HepG2 (cell line): Measurements from ENCODE around the gene WDR20. TPM values are rescaled to one million over a fixed set of nuclear protein-coding genes. Genes with fewer than 3 reads are reported as not detected.

ENCODE experiments used
- EED ChIP-seq: sonication (generic); formaldehyde crosslinking; IDR thresholded peaks from 2 replicates; pipeline ENCODE4 v1.5.0; 2020; ENCODE audit warnings: mild to moderate bottlenecking, missing genetic modification reagents
- FOSL1 ChIP-seq: sonication (generic); formaldehyde crosslinking; IDR thresholded peaks from 2 replicates; pipeline ENCODE4 v1.9.0; 2021; ENCODE audit warnings: missing genetic modification reagents, borderline replicate concordance
- GATAD2A ChIP-seq: IDR thresholded peaks from 2 replicates; pipeline ENCODE4 v1.6.1; 2016
- KDM2A ChIP-seq: sonication (generic); formaldehyde crosslinking; IDR thresholded peaks from 2 replicates; pipeline ENCODE4 v1.4.0; 2020; ENCODE audit warnings: low read depth, missing genetic modification reagents, borderline replicate concordance
- KLF16 ChIP-seq, 2 experiments: sonication (generic) in 1 of 2; formaldehyde crosslinking in 1 of 2; IDR thresholded peaks; 2 replicates each; pipeline versions ENCODE4 v1.6.1 to v1.8.0; 2016 to 2023; ENCODE audit warnings: missing genetic modification reagents in 2 of 2, missing compliant biosample characterization in 1 of 2
- MAZ ChIP-seq, 2 experiments: sonication (generic) in 1 of 2; formaldehyde crosslinking in 1 of 2; IDR thresholded peaks; 2 replicates each; pipeline versions ENCODE4 v1.5.0 to v1.6.1; 2012 to 2020; ENCODE audit warnings: low read depth in 2 of 2, mild to moderate bottlenecking in 2 of 2, borderline replicate concordance in 1 of 2, improper control_type of control experiment in 1 of 2, low read length in 1 of 2, missing genetic modification reagents in 1 of 2, moderate library complexity in 1 of 2
- MBD4 ChIP-seq: IDR thresholded peaks from 2 replicates; pipeline ENCODE4 v1.6.1; 2012; ENCODE audit warnings: low read length, inconsistent platforms, borderline replicate concordance
- NFE2L1 ChIP-seq: sonication (generic); formaldehyde crosslinking; IDR thresholded peaks from 2 replicates; pipeline ENCODE4 v1.4.0; 2020; ENCODE audit warnings: missing genetic modification reagents, mild to moderate bottlenecking, borderline replicate concordance
- PITX1 ChIP-seq: sonication (generic); formaldehyde crosslinking; IDR thresholded peaks from 2 replicates; pipeline ENCODE4 v1.5.1; 2020; ENCODE audit warnings: mild to moderate bottlenecking, missing genetic modification reagents
- RARA ChIP-seq: IDR thresholded peaks from 2 replicates; pipeline ENCODE4 v1.6.1; 2016; ENCODE audit warnings: missing genetic modification reagents, missing compliant biosample characterization
- RFX5 ChIP-seq: IDR thresholded peaks from 2 replicates; pipeline ENCODE4 v1.6.1; 2011; ENCODE audit warnings: low read depth, low read length, improper control_type of control experiment
- TBP ChIP-seq: sonication (generic); formaldehyde crosslinking; IDR thresholded peaks from 2 replicates; pipeline ENCODE4 v1.5.0; 2020; ENCODE audit warnings: missing genetic modification reagents
- TCF12 ChIP-seq, 2 experiments: fragments of 450-650 bp in 1 of 2; sonication (generic) in 1 of 2; formaldehyde crosslinking in 1 of 2; IDR thresholded peaks; 2 replicates each; pipeline versions ENCODE4 v1.6.1 to v1.8.0; 2017 to 2022; ENCODE audit warnings: antibody characterized with exemption in 1 of 2, mild to moderate bottlenecking in 1 of 2, missing genetic modification reagents in 1 of 2, moderate library complexity in 1 of 2
- polyA plus RNA-seq, 8 experiments: library from polyadenylated mRNA; depleted of rRNA in 3 of 8; stranded (reverse) in 7 of 8; unstranded in 1 of 8; fragments of >200 nt; fragmentation: Illumina TruSeq in 4 of 8; extraction: Trizol in 4 of 8; gene quantifications; 2 replicates each; pipeline versions ENCODE4 v1.2.1 to v1.2.3, GENCODE V29; 2011 to 2016; ENCODE audit warnings: low read depth in 4 of 8, missing spikeins in 1 of 8, mixed read lengths in 1 of 8; ENCODE audit not compliant: insufficient read depth in 1 of 8
- total RNA-seq, 5 experiments: library from RNA; depleted of rRNA; stranded (reverse); fragments of >200 nt; fragmentation: Illumina TruSeq; extraction: Trizol; gene quantifications; 2 replicates each; pipeline ENCODE4 v1.2.3, GENCODE V29; 2016; ENCODE audit warnings: low read depth in 1 of 5
- TF ChIP-seq, protein P1 (sequence below): sonication (generic); formaldehyde crosslinking; IDR thresholded peaks from 2 replicates; pipeline ENCODE4 v1.4.0; 2020; ENCODE audit warnings: mild to moderate bottlenecking, missing genetic modification reagents, borderline replicate concordance
- TF ChIP-seq, protein P2 (sequence below): sonication (generic); formaldehyde crosslinking; IDR thresholded peaks from 2 replicates; pipeline ENCODE4 v1.5.0; 2020; ENCODE audit warnings: missing genetic modification reagents
- TF ChIP-seq, protein P3 (sequence below): sonication (generic); formaldehyde crosslinking; IDR thresholded peaks from 2 replicates; pipeline ENCODE4 v1.4.0; 2020; ENCODE audit warnings: missing genetic modification reagents
- TF ChIP-seq, protein P4 (sequence below): IDR thresholded peaks from 2 replicates; pipeline ENCODE4 v1.6.1; 2016; ENCODE audit warnings: control low read depth
- TF ChIP-seq, protein P5 (sequence below): IDR thresholded peaks from 2 replicates; pipeline ENCODE4 v1.6.1; 2016; ENCODE audit warnings: low read depth, borderline replicate concordance
- TF ChIP-seq, protein P6 (sequence below): IDR thresholded peaks from 2 replicates; pipeline ENCODE4 v1.6.1; 2016; ENCODE audit warnings: missing compliant biosample characterization, missing genetic modification reagents, borderline replicate concordance

Gene WDR20
- total and polyA plus RNA-seq, 2 of the 13 experiments (the other 11 are each of a cell fraction or from before 2014, with no cell fraction given): 10.4 to 23.2 TPM

DNA sequence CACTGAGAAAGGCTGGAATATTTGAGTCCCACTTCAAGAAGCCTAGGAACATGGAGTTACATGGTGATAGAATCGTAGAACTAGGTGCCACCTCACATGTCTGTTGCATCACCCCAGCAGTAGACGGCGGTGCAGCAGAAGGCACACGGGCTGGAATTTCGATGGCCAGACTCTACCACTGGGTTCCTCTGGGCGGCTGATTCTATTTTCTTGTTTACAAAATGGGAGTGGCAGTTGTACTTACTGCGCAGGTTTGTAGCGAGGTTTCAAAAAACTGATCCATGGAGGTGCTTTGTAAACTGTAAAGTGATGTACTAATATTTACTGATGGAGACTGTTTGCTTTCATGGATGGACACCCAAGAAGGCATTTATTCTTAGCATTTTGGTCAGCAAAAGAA is 45.7 kb downstream of the WDR20 start (continued):
- TF ChIP-seq, protein P1, sequence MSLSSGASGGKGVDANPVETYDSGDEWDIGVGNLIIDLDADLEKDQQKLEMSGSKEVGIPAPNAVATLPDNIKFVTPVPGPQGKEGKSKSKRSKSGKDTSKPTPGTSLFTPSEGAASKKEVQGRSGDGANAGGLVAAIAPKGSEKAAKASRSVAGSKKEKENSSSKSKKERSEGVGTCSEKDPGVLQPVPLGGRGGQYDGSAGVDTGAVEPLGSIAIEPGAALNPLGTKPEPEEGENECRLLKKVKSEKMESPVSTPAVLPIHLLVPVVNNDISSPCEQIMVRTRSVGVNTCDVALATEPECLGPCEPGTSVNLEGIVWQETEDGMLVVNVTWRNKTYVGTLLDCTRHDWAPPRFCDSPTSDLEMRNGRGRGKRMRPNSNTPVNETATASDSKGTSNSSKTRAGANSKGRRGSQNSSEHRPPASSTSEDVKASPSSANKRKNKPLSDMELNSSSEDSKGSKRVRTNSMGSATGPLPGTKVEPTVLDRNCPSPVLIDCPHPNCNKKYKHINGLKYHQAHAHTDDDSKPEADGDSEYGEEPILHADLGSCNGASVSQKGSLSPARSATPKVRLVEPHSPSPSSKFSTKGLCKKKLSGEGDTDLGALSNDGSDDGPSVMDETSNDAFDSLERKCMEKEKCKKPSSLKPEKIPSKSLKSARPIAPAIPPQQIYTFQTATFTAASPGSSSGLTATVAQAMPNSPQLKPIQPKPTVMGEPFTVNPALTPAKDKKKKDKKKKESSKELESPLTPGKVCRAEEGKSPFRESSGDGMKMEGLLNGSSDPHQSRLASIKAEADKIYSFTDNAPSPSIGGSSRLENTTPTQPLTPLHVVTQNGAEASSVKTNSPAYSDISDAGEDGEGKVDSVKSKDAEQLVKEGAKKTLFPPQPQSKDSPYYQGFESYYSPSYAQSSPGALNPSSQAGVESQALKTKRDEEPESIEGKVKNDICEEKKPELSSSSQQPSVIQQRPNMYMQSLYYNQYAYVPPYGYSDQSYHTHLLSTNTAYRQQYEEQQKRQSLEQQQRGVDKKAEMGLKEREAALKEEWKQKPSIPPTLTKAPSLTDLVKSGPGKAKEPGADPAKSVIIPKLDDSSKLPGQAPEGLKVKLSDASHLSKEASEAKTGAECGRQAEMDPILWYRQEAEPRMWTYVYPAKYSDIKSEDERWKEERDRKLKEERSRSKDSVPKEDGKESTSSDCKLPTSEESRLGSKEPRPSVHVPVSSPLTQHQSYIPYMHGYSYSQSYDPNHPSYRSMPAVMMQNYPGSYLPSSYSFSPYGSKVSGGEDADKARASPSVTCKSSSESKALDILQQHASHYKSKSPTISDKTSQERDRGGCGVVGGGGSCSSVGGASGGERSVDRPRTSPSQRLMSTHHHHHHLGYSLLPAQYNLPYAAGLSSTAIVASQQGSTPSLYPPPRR: peak; percentile 21; the same call in 1 of the 2 replicates
- TF ChIP-seq RARA (CRISPR knock-in tag) (no peak), GATAD2A (peak; percentile 69), KLF16 (CRISPR knock-in tag; IDR thresholded peaks at IDR 0.05) (peak in 1 of 2 experiments; percentile 72; a peak in 1 of 4 replicates), KDM2A (peak; percentile 27; the same call in 1 of the 2 replicates), FOSL1 (no peak), RFX5 (no peak), NFE2L1 (CRISPR knock-in tag) (no peak), MAZ (IDR thresholded peaks at IDR 0.05; ENCODE audit: borderline replicate concordance, low read depth, low read length) (no peak), MAZ (CRISPR knock-in tag; IDR thresholded peaks at IDR 0.05; ENCODE audit: low read depth) (no peak), EED (no peak), MBD4 (no peak), TCF12 (IDR thresholded peaks at IDR 0.05) (no peak), TCF12 (CRISPR knock-in tag; IDR thresholded peaks at IDR 0.05) (no peak), PITX1 (CRISPR knock-in tag) (0 out of 2 replicates have a peak, but pooled peaks have one; percentile 38), TBP (CRISPR knock-in tag) (no peak)
- TF ChIP-seq, protein P2, sequence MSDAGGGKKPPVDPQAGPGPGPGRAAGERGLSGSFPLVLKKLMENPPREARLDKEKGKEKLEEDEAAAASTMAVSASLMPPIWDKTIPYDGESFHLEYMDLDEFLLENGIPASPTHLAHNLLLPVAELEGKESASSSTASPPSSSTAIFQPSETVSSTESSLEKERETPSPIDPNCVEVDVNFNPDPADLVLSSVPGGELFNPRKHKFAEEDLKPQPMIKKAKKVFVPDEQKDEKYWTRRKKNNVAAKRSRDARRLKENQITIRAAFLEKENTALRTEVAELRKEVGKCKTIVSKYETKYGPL: no peak
- TF ChIP-seq, protein P3, sequence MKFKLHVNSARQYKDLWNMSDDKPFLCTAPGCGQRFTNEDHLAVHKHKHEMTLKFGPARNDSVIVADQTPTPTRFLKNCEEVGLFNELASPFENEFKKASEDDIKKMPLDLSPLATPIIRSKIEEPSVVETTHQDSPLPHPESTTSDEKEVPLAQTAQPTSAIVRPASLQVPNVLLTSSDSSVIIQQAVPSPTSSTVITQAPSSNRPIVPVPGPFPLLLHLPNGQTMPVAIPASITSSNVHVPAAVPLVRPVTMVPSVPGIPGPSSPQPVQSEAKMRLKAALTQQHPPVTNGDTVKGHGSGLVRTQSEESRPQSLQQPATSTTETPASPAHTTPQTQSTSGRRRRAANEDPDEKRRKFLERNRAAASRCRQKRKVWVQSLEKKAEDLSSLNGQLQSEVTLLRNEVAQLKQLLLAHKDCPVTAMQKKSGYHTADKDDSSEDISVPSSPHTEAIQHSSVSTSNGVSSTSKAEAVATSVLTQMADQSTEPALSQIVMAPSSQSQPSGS (CRISPR knock-in tag): peak; percentile 52; the same call in 1 of the 2 replicates
- TF ChIP-seq, protein P4, sequence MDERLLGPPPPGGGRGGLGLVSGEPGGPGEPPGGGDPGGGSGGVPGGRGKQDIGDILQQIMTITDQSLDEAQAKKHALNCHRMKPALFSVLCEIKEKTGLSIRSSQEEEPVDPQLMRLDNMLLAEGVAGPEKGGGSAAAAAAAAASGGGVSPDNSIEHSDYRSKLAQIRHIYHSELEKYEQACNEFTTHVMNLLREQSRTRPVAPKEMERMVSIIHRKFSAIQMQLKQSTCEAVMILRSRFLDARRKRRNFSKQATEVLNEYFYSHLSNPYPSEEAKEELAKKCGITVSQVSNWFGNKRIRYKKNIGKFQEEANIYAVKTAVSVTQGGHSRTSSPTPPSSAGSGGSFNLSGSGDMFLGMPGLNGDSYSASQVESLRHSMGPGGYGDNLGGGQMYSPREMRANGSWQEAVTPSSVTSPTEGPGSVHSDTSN: no peak
- TF ChIP-seq, protein P5, sequence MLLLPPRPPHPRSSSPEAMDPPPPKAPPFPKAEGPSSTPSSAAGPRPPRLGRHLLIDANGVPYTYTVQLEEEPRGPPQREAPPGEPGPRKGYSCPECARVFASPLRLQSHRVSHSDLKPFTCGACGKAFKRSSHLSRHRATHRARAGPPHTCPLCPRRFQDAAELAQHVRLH (CRISPR knock-in tag): no peak
- TF ChIP-seq, protein P6, sequence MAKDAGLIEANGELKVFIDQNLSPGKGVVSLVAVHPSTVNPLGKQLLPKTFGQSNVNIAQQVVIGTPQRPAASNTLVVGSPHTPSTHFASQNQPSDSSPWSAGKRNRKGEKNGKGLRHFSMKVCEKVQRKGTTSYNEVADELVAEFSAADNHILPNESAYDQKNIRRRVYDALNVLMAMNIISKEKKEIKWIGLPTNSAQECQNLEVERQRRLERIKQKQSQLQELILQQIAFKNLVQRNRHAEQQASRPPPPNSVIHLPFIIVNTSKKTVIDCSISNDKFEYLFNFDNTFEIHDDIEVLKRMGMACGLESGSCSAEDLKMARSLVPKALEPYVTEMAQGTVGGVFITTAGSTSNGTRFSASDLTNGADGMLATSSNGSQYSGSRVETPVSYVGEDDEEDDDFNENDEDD (CRISPR knock-in tag): peak; percentile 20; the same call in 1 of the 2 replicates
